Activated CD8-positive, alpha-beta memory T cell treated with anti-CD3 and anti-CD28 coated beads, Interleukin-2, amount 50 U/mL, for 1 hour (primary cell): ENCODE measurements around the gene RWDD3.

Source experiments
- DNase-seq: peaks from one replicate; pipeline ENCODE4 v3.0.0-alpha.2; 2020; ENCODE audit errors: extremely low read depth

Gene RWDD3

GRCh38 chr1:95233737-95234500 is at the start of gene RWDD3:
TSS of gene RWDD3 (plus strand) at chr1:95234210. CDS start at chr1:95234231, 21 bp downstream.
- peak; percentile 69 for DNase-seq

GRCh38 chr1:95186149-95186548 is 47.9 kb upstream of the RWDD3 start:
- no peak for DNase-seq

- no peak for DNase-seq
Observed at GRCh38 chr1:95193591-95193990, 40.4 kb upstream of the RWDD3 start.

GRCh38 chr1:95195046-95195445 is 39.0 kb upstream of the RWDD3 start:
- no peak for DNase-seq

- no peak for DNase-seq
Observed at GRCh38 chr1:95196017-95196416, 38.0 kb upstream of the RWDD3 start.

- no peak for DNase-seq
Observed at GRCh38 chr1:95197616-95198252, 36.3 kb upstream of the RWDD3 start.

- DNase-seq = no peak
Observed at GRCh38 chr1:95201905-95202304, 32.1 kb upstream of the RWDD3 start.

GRCh38 chr1:95203908-95204437 is 30.0 kb upstream of the RWDD3 start:
- DNase-seq = no peak

- no peak for DNase-seq
Observed at GRCh38 chr1:95206514-95206913, 27.5 kb upstream of the RWDD3 start.

- DNase-seq = no peak
Observed at GRCh38 chr1:95207223-95207935, 26.6 kb upstream of the RWDD3 start.

- no peak for DNase-seq
Observed at GRCh38 chr1:95208876-95209275, 25.1 kb upstream of the RWDD3 start.

- no peak for DNase-seq
Observed at GRCh38 chr1:95209291-95209690, 24.7 kb upstream of the RWDD3 start.

- DNase-seq = no peak
Observed at GRCh38 chr1:95216292-95216990, 17.6 kb upstream of the RWDD3 start.

- no peak for DNase-seq
Observed at GRCh38 chr1:95217371-95217770, 16.6 kb upstream of the RWDD3 start.

GRCh38 chr1:95219407-95219806 is 14.6 kb upstream of the RWDD3 start:
- DNase-seq = no peak

- DNase-seq = no peak
Observed at GRCh38 chr1:95221306-95221705, 12.7 kb upstream of the RWDD3 start.

- DNase-seq = no peak
Observed at GRCh38 chr1:95222629-95223028, 11.4 kb upstream of the RWDD3 start.

GRCh38 chr1:95223110-95223509 is 10.9 kb upstream of the RWDD3 start:
- no peak for DNase-seq

GRCh38 chr1:95226781-95227660 is 7.0 kb upstream of the RWDD3 start:
- DNase-seq = no peak

- no peak for DNase-seq
Observed at GRCh38 chr1:95229037-95229436, 5.0 kb upstream of the RWDD3 start.

- DNase-seq = no peak
Observed at GRCh38 chr1:95229706-95230105, 4.3 kb upstream of the RWDD3 start.
